Naive B cell (primary cell): ENCODE results near the gene ANKRD55. TPM values are rescaled to one million over a fixed set of nuclear protein-coding genes. Genes with fewer than 3 reads are reported as not detected.
A peak's percentile ranks its signal among the peaks of the same experiment; 100 is the strongest.
"Not testable (repeated sequence)": the region's sequence is repeated elsewhere in the genome, so short reads cannot be mapped to it uniquely, and the experiment has no call there.

ENCODE experiments used
- ATAC-seq, 2 donors: fragments of 150-1000 bp; cut with Tn5 transposase; 2 replicates each; pipeline ENCODE4 v1.10.0; 2021; ENCODE audit warnings: low read depth in 2 of 2, mild to moderate bottlenecking in 2 of 2, moderate library complexity in 2 of 2
- DNase-seq: peaks from one replicate; pipeline ENCODE4 v3.0.0; 2022
- H3K27ac Mint-ChIP-seq, 6 donors: one replicate each; pipeline ENCODE4 v1.8.0; 2020 to 2022; ENCODE audit warnings: mild to moderate bottlenecking in 6 of 6, mixed read lengths in 6 of 6, moderate library complexity in 5 of 6, inconsistent platforms in 2 of 6
- H3K27me3 Mint-ChIP-seq, 3 donors: one replicate each; pipeline ENCODE4 v1.8.0; 2021 to 2022; ENCODE audit warnings: mixed read lengths in 3 of 3, mild to moderate bottlenecking in 1 of 3
- H3K36me3 Mint-ChIP-seq, 2 donors: one replicate each; pipeline ENCODE4 v1.8.0; 2020 to 2022; ENCODE audit warnings: mixed read lengths in 2 of 2, inconsistent platforms in 1 of 2, mild to moderate bottlenecking in 1 of 2
- H3K4me1 Mint-ChIP-seq, 3 donors: one replicate each; pipeline ENCODE4 v1.8.0; 2020 to 2022; ENCODE audit warnings: mixed read lengths in 3 of 3, inconsistent platforms in 1 of 3, mild to moderate bottlenecking in 1 of 3, moderate library complexity in 1 of 3
- H3K4me3 Mint-ChIP-seq, 8 donors: one replicate each; pipeline ENCODE4 v1.8.0; 2020 to 2022; ENCODE audit warnings: mild to moderate bottlenecking in 8 of 8, mixed read lengths in 8 of 8, moderate library complexity in 8 of 8, inconsistent platforms in 2 of 8
- H3K9me3 Mint-ChIP-seq, 7 donors: one replicate each; pipeline ENCODE4 v1.8.0; 2020 to 2022; ENCODE audit warnings: mixed read lengths in 7 of 7, mild to moderate bottlenecking in 5 of 7, inconsistent platforms in 2 of 7, moderate library complexity in 1 of 7
- polyA plus RNA-seq, 6 donors: library from polyadenylated mRNA; unstranded; fragments of 300-500 nt; fragmentation: Illumina TruSeq; gene quantifications; one replicate each; pipeline ENCODE4 v1.2.3, GENCODE V29; 2021; ENCODE audit warnings: low read depth in 6 of 6

Gene ANKRD55
- polyA plus RNA-seq = under 1 TPM in 1 of 6 donors, not detected in 5; 0.13 TPM

- no peak for ATAC-seq
These were observed at the start of gene ANKRD55 for GRCh38 chr5:56233230-56233629. Gene ANKRD55, minus strand, starts transcription at chr5:56233330. Its CDS starts 417 bp downstream, at chr5:56232913.

GRCh38 chr5:56282216-56282615, 49.1 kb upstream of the ANKRD55 start:
- Mint-ChIP-seq H3K27me3 (no peaks in the 10 kb centered on the region), H3K9me3 (no peaks in the 10 kb centered on the region), H3K36me3 (no peaks in the 10 kb centered on the region)

More at GRCh38 chr5:56233230-56233629, at the start of gene ANKRD55:
- peaks cover 0 to 7% (median under 1%) of the 10 kb centered on the region in 7 donors for H3K9me3 Mint-ChIP-seq
- peaks cover 4 to 7% of the 10 kb centered on the region in 2 donors for H3K36me3 Mint-ChIP-seq
- H3K27me3 Mint-ChIP-seq = peaks cover 12 to 29% (median 23%) of the 10 kb centered on the region in 3 donors
- no peak for DNase-seq
- no peak within 1 kb of the TSS for H3K4me3 Mint-ChIP-seq
- H3K27ac Mint-ChIP-seq = peak within 1 kb of the TSS in 1 of 6 donors; percentile 74
- H3K4me1 Mint-ChIP-seq = no peaks in the 10 kb centered on the region

DNA sequence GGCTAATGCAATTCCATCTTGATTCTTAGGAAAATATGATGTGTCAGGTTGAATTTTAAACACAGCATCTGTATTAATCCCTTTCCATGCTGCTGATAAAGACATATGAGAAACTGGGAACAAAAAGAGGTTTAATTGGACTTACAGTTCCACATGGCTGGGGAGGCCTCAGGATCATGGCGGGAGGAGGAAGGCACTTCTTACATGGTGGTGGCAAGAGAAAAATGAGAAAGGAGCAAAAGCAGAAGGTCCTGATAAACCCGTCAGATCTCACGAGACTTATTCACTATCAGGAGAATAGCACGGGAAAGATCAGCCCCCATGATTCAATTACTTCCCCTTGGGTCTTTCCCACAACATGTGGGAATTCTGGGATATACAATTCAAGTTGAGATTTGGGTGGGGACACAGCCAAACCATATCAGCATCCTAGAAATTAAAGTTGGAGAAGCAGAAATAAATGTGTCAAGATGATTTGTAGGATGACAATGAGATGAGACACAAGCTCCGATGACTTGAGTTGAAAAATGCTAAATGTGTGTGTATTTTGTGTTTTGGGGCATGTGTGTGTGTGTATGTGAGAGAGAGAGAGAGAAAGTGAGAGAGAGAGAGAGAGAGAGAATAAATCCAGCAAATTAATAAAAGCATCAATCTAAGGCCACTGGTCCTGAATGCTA, 48.5 kb upstream of the ANKRD55 start:
- DNase-seq = no peak
- H3K9me3 Mint-ChIP-seq = no peaks in the 10 kb centered on the region
- no peak overlapping the region for H3K4me3 Mint-ChIP-seq
- H3K27ac Mint-ChIP-seq = no peak overlapping the region
- peaks cover 5 to 16% (median 15%) of the 10 kb centered on the region in 3 donors for H3K4me1 Mint-ChIP-seq
- no peaks in the 10 kb centered on the region for H3K27me3 Mint-ChIP-seq
- ATAC-seq = no peak
- H3K36me3 Mint-ChIP-seq = no peaks in the 10 kb centered on the region

More at GRCh38 chr5:56282216-56282615, 49.1 kb upstream of the ANKRD55 start:
- DNase-seq (no peak), ATAC-seq (no peak)
- Mint-ChIP-seq H3K27ac (no peak overlapping the region), H3K4me1 (peaks cover 4 to 15% (median 10%) of the 10 kb centered on the region in 3 donors), H3K4me3 (no peak overlapping the region)

GRCh38 chr5:56279979-56280378, 46.8 kb upstream of the ANKRD55 start:
- Mint-ChIP-seq H3K4me1 (peaks cover 10 to 19% (median 15%) of the 10 kb centered on the region in 3 donors), H3K27me3 (no peaks in the 10 kb centered on the region), H3K9me3 (no peaks in the 10 kb centered on the region), H3K36me3 (no peaks in the 10 kb centered on the region), H3K27ac (no peak overlapping the region), H3K4me3 (no peak overlapping the region)
- ATAC-seq (no peak), DNase-seq (no peak)

- Mint-ChIP-seq H3K27ac (no peak overlapping the region), H3K36me3 (no peaks in the 10 kb centered on the region), H3K4me1 (peaks cover 10 to 19% (median 15%) of the 10 kb centered on the region in 3 donors), H3K4me3 (no peak overlapping the region), H3K9me3 (no peaks in the 10 kb centered on the region), H3K27me3 (no peaks in the 10 kb centered on the region)
- DNase-seq = no peak
- ATAC-seq = no peak
These were observed 46.2 kb upstream of the ANKRD55 start for GRCh38 chr5:56279291-56279690.

GRCh38 chr5:56278335-56278753, 45.2 kb upstream of the ANKRD55 start:
- Mint-ChIP-seq H3K27me3 (no peaks in the 10 kb centered on the region), H3K27ac (peak overlapping the region in 2 of 6 donors; percentile 50 to 86)

DNA sequence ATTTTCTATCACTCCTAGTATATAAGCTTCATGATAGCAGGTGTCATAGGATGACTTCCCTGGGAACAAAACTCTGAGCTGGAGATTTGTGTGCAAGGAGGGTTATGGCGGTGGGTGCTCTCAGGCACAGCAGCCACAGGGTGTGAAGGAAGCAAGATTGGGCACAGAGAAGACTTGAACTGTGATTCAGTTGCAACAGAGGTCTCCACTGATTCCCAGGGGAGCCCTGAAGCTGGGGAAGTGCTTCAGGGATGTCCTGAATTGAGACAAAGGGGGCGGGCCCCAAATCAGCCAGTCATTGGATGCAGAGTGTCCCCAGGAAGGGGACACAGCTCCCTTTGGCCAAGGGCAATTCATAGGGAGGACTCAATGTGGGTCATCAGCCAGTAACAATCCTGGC, 44.4 kb upstream of the ANKRD55 start:
- H3K27ac Mint-ChIP-seq = no peak overlapping the region
- DNase-seq (no peak), ATAC-seq (no peak)
- H3K4me1 Mint-ChIP-seq = peaks cover 10 to 22% (median 19%) of the 10 kb centered on the region in 3 donors
- H3K9me3 Mint-ChIP-seq = no peaks in the 10 kb centered on the region
- no peak overlapping the region for H3K4me3 Mint-ChIP-seq
- no peaks in the 10 kb centered on the region for H3K27me3 Mint-ChIP-seq
- H3K36me3 Mint-ChIP-seq = no peaks in the 10 kb centered on the region

More at GRCh38 chr5:56278335-56278753, 45.2 kb upstream of the ANKRD55 start:
- Mint-ChIP-seq H3K9me3 (no peaks in the 10 kb centered on the region), H3K4me1 (peaks cover 10 to 19% (median 16%) of the 10 kb centered on the region in 3 donors), H3K36me3 (no peaks in the 10 kb centered on the region), H3K4me3 (no peak overlapping the region)
- no peak for DNase-seq
- no peak for ATAC-seq

- no peak for DNase-seq
- Mint-ChIP-seq H3K4me3 (no peak overlapping the region), H3K27ac (peak overlapping the region in 1 of 6 donors; percentile 39), H3K4me1 (peaks cover 34 to 48% (median 48%) of the 10 kb centered on the region in 3 donors), H3K27me3 (no peaks in the 10 kb centered on the region), H3K36me3 (no peaks in the 10 kb centered on the region), H3K9me3 (no peaks in the 10 kb centered on the region)
- no peak for ATAC-seq
These were observed 40.3 kb upstream of the ANKRD55 start for GRCh38 chr5:56273376-56273955.

GRCh38 chr5:56272765-56273164, 39.6 kb upstream of the ANKRD55 start:
- DNase-seq (no peak), ATAC-seq (no peak)
- H3K4me1 Mint-ChIP-seq = peaks cover 34 to 43% (median 41%) of the 10 kb centered on the region in 3 donors
- H3K27me3 Mint-ChIP-seq = no peaks in the 10 kb centered on the region
- H3K9me3 Mint-ChIP-seq = no peaks in the 10 kb centered on the region
- no peak overlapping the region for H3K4me3 Mint-ChIP-seq
- peak overlapping the region in 1 of 6 donors; percentile 2 for H3K27ac Mint-ChIP-seq
- no peaks in the 10 kb centered on the region for H3K36me3 Mint-ChIP-seq

DNA sequence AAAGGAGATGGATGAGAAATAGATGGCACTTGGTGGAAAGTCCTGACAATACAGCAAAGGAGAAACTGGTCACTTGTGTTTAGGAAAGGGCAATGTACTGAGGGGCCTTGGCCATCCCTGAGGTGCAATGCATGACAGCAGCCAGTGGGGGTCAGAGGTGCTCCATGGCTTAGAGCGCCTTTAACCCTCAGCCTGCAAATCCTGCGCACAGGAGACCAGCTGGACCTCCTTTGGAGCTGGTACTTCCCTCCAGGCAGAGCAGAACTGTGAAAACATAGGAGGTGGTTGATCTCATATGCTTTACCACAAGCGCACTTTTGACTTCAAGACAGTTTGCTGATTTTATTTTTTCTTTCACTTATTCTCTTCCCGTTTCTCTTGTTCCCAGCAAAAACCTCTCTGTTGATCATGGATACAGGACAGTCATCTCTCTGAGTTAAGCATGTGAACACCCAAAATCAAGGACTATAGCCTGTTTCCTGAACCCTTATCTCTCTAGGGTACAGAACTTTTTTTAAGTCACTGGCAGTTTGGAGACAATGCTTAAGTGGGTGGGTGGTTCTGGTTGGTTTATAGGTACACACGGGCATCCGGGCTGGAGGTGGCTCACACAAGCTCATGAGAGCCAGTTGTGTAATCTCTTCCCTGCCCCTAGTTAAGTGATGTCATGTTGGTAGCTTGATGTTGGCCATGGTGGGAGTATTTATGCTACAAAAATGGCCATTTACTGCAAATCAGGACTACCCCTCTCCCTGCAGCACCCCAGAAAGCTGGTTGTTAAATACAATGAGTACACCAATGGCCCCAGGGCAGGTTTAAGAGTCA, 37.6 kb upstream of the ANKRD55 start:
- H3K9me3 Mint-ChIP-seq = no peaks in the 10 kb centered on the region
- no peaks in the 10 kb centered on the region for H3K36me3 Mint-ChIP-seq
- peaks cover 24 to 35% (median 29%) of the 10 kb centered on the region in 3 donors for H3K4me1 Mint-ChIP-seq
- H3K4me3 Mint-ChIP-seq = peak overlapping the region; percentile 2 to 84 (median 72)
- peak overlapping the region; percentile 64 to 95 (median 82) for H3K27ac Mint-ChIP-seq
- peaks cover 0 to 8% (median 6%) of the 10 kb centered on the region in 3 donors for H3K27me3 Mint-ChIP-seq
- peak; percentile 82 to 86 for ATAC-seq
- DNase-seq = peak; percentile 66

GRCh38 chr5:56270058-56270457, 36.9 kb upstream of the ANKRD55 start:
- Mint-ChIP-seq H3K27ac (peak overlapping the region in 4 of 6 donors; percentile 73 to 95 (median 85)), H3K9me3 (no peaks in the 10 kb centered on the region), H3K27me3 (peaks cover 0 to 8% (median 6%) of the 10 kb centered on the region in 3 donors), H3K4me3 (peak overlapping the region in 5 of 8 donors; percentile 4 to 78 (median 71)), H3K36me3 (no peaks in the 10 kb centered on the region), H3K4me1 (peaks cover 24 to 35% (median 29%) of the 10 kb centered on the region in 3 donors)
- ATAC-seq = peak; percentile 39 to 66
- peak; percentile 39 for DNase-seq

DNA sequence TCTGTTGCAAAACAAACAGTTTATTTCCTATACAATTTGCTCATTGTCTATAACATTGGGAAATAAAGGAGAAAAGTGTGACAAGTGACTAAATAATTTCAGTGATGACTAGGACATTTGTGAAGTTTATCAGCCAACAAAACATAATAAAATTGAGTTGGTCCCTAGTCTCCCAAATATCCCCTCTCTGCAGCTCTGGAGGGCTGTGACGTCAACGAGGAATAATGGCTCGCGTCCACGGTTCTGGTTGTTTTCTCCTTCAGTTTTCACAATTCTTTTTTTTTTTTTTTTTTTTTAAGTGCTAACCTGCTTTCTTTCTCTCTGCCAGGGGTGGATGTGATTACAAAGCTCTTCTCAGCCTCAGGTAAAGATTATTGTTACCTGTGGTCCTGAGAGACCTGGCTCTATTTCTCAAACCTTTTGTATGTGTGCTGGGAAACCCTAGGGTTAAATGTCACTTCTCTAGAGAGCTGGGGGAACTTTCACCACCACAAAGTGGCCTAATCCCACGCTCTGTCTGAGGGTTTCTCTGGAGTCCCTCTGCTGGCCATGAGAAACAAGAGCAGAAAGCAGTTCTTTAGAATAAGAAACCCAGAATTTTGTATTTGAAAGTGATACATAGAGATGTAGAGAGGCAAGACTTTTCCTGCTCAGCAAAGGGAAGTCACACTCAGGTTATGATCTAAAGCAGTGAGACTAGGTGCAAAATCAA, 36.2 kb upstream of the ANKRD55 start:
- Mint-ChIP-seq H3K36me3 (no peaks in the 10 kb centered on the region), H3K4me3 (peak overlapping the region in 1 of 8 donors; percentile 39), H3K27ac (peak overlapping the region; percentile 9 to 95 (median 48)), H3K4me1 (peaks cover 26 to 35% (median 29%) of the 10 kb centered on the region in 3 donors), H3K27me3 (peaks cover 0 to 8% (median 6%) of the 10 kb centered on the region in 3 donors), H3K9me3 (no peaks in the 10 kb centered on the region)
- ATAC-seq (peak; percentile 54 to 61), DNase-seq (peak; percentile 21)

GRCh38 chr5:56268707-56269106, 35.6 kb upstream of the ANKRD55 start:
- H3K36me3 Mint-ChIP-seq, H3K27me3 Mint-ChIP-seq, H3K9me3 Mint-ChIP-seq, H3K4me3 Mint-ChIP-seq, DNase-seq, ATAC-seq, H3K27ac Mint-ChIP-seq: not testable (repeated sequence)
- H3K4me1 Mint-ChIP-seq = peaks cover 27 to 35% (median 29%) of the 10 kb centered on the region in 3 donors
